A549 (cell line): ENCODE measurements around the gene SAT1.

ENCODE experiments used
- BCL3 ChIP-seq: fragments of >200 bp; sonication (Bioruptor Twin); formaldehyde crosslinking; IDR thresholded peaks from 3 replicates; pipeline ENCODE4 v1.6.1; 2016
- CBX8 ChIP-seq: fragments of 200-600 bp; sonication (generic); IDR thresholded peaks from 2 replicates; pipeline ENCODE4 v1.6.1; 2016
- CTCF ChIP-seq: fragments of >200 bp; sonication (Bioruptor Twin); formaldehyde crosslinking; IDR thresholded peaks from 3 replicates; pipeline ENCODE4 v1.5.1; 2016
- EHF ChIP-seq: fragments of 250-450 bp; sonication (Bioruptor Pico); IDR thresholded peaks from 2 replicates; pipeline ENCODE4 v1.5.0; 2020; ENCODE audit warnings: mild to moderate bottlenecking
- GATA3 ChIP-seq: IDR thresholded peaks from 2 replicates; pipeline ENCODE4 v1.6.1; 2012; ENCODE audit warnings: borderline replicate concordance
- HES2 ChIP-seq: fragments of >200 bp; sonication (Bioruptor Twin); formaldehyde crosslinking; IDR thresholded peaks from 2 replicates; pipeline ENCODE4 v1.6.1; 2016
- HEYL ChIP-seq: fragments of 250-450 bp; sonication (Bioruptor Pico); IDR thresholded peaks from 2 replicates; pipeline ENCODE4 v1.8.0; 2021; ENCODE audit warnings: mild to moderate bottlenecking, moderate library complexity
- MAX ChIP-seq: IDR thresholded peaks from 2 replicates; pipeline ENCODE4 v1.6.1; 2012
- POLR2A ChIP-seq: IDR thresholded peaks from 2 replicates; pipeline ENCODE4 v1.6.1; 2012; ENCODE audit warnings: mild to moderate bottlenecking, low read length
- POLR2AphosphoS2 ChIP-seq: conservative IDR thresholded peaks from 2 replicates; pipeline ENCODE4 v1.6.1; 2012; ENCODE audit warnings: low read length, improper control_type of control experiment, inconsistent platforms
- RAD21 ChIP-seq, 2 experiments: fragments of >200 bp in 1 of 2; sonication (Bioruptor Twin) in 1 of 2; formaldehyde crosslinking in 1 of 2; IDR thresholded peaks in 1 of 2; conservative IDR thresholded peaks in 1 of 2; 2 replicates in 1 of 2; 3 replicates in 1 of 2; pipeline ENCODE4 v1.6.1; 2012 to 2018; ENCODE audit warnings: inconsistent platforms in 1 of 2
- ZNF302 ChIP-seq: fragments of 250-450 bp; sonication (Bioruptor Pico); IDR thresholded peaks from 2 replicates; pipeline ENCODE4 v1.9.0; 2021; ENCODE audit warnings: inconsistent platforms, mild to moderate bottlenecking, moderate library complexity

GRCh38 chrX:23749576-23749975 lies 33.4 kb upstream of the SAT1 start:
- TF ChIP-seq EHF (CRISPR knock-in tag) (no peak), MAX (no peak), POLR2A (no peak), CTCF (no peak), POLR2AphosphoS2 (no peak), ZNF302 (CRISPR knock-in tag) (no peak), CBX8 (no peak), BCL3 (no peak), RAD21 (conservative IDR thresholded peaks at IDR 0.05 in 1 of 2, IDR thresholded peaks at IDR 0.05 in 1 of 2) (no peak), HEYL (no peak), GATA3 (no peak), HES2 (no peak)
